Smooth muscle cell (in vitro differentiated cells): ENCODE results near the gene SLC9C1. TPM values are rescaled to one million over a fixed set of nuclear protein-coding genes. Genes with fewer than 3 reads are reported as not detected.

Source experiments
- DNase-seq: peaks from one replicate; lab custom pipeline; 2025; ENCODE audit not compliant: unreplicated experiment; lab: John Stamatoyannopoulos, UW
- H2AFZ ChIP-seq: fragments of 200-600 bp; sonication (generic); 2 replicates; pipeline ENCODE4 v1.6.0; 2016; ENCODE audit warnings: antibody characterized with exemption, low read depth, mild to moderate bottlenecking
- H3F3A ChIP-seq: fragments of 200-600 bp; sonication (generic); 2 replicates; pipeline ENCODE4 v1.6.0; 2017; ENCODE audit warnings: antibody characterized with exemption, low read depth
- H3K27ac ChIP-seq: fragments of 200-600 bp; sonication (generic); 2 replicates; pipeline ENCODE4 v1.5.1; 2016; ENCODE audit warnings: low read depth, mild to moderate bottlenecking
- H3K27me3 ChIP-seq: fragments of 200-600 bp; sonication (generic); 2 replicates; pipeline ENCODE4 v1.6.1; 2016; ENCODE audit warnings: low read depth, mild to moderate bottlenecking
- H3K36me3 ChIP-seq: fragments of 200-600 bp; sonication (generic); 2 replicates; pipeline ENCODE4 v1.5.1; 2016; ENCODE audit warnings: low read depth
- H3K4me1 ChIP-seq: fragments of 200-600 bp; sonication (generic); 2 replicates; pipeline ENCODE4 v1.5.1; 2016; ENCODE audit warnings: low read depth
- H3K4me2 ChIP-seq: fragments of 200-600 bp; sonication (generic); 2 replicates; pipeline ENCODE4 v1.6.0; 2016; ENCODE audit warnings: mild to moderate bottlenecking
- H3K4me3 ChIP-seq: fragments of 200-600 bp; sonication (generic); 2 replicates; pipeline ENCODE4 v1.5.1; 2016; ENCODE audit warnings: mild to moderate bottlenecking
- H3K79me2 ChIP-seq: fragments of 200-600 bp; sonication (generic); 2 replicates; pipeline ENCODE4 v1.6.0; 2016; ENCODE audit warnings: low read depth, mild to moderate bottlenecking
- H3K9ac ChIP-seq: fragments of 200-600 bp; sonication (generic); 2 replicates; pipeline ENCODE4 v1.6.0; 2016; ENCODE audit warnings: low read depth
- H3K9me3 ChIP-seq: fragments of 200-600 bp; sonication (generic); replicated peaks from 2 replicates; pipeline ENCODE4 v1.5.1; 2016; ENCODE audit warnings: low read depth
- H4K20me1 ChIP-seq: fragments of 200-600 bp; sonication (generic); 2 replicates; pipeline ENCODE4 v1.6.0; 2016; ENCODE audit warnings: low read depth
- WGBS: methylation state at CpG from one replicate; pipeline ENCODE4 v1.1.7; 2016; ENCODE audit warnings: low lambda C conversion rate; 5-methylcytosine and 5-hydroxymethylcytosine counted together
- polyA plus RNA-seq: library from polyadenylated mRNA; unstranded; fragments of >200 nt; fragmentation: Nextera tagmentation; extraction: Ambion mirVana; gene quantifications from 2 replicates; pipeline ENCODE4 v1.2.1, GENCODE V29; 2016
- total RNA-seq: library from RNA; depleted of rRNA; stranded (reverse); fragments of >200 nt; gene quantifications from 2 replicates; pipeline ENCODE4 v1.2.3, GENCODE V29; 2014
- TF ChIP-seq, protein P1 (sequence below): fragments of 200-600 bp; sonication (generic); IDR thresholded peaks from 2 replicates; pipeline ENCODE4 v1.5.1; 2017; ENCODE audit warnings: borderline replicate concordance, mild to moderate bottlenecking, antibody characterized with exemption; ENCODE audit not compliant: insufficient read depth, poor library complexity, severe bottlenecking

The SLC9C1 gene
- total and polyA plus RNA-seq, 2 experiments from 2014 or later = not detected

DNA sequence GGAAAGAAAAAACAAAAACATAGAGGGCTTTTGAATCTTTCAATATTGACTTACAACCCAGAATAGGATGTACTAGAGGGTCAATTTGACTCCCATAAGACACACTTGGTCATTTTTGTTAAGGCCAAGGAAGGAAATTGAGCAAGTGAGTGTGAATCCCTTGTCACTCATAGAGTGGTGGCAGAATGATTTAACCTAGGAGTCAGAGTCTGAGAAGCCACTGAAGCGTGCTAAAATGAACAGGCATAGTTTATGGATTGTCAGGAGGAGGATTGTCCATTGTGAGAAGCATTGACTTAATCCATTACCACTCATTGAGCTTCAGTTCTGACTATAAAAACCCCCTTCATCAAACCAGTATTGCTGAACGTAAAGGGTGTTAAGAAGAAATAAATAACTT is 152.7 kb downstream of the SLC9C1 start:
- H3F3A ChIP-seq = no peaks in the 10 kb centered on the region
- no peak overlapping the region for H3K27ac ChIP-seq
- H3K36me3 ChIP-seq = no peaks in the 10 kb centered on the region
- H3K9ac ChIP-seq = no peak overlapping the region
- TF ChIP-seq, protein P1, sequence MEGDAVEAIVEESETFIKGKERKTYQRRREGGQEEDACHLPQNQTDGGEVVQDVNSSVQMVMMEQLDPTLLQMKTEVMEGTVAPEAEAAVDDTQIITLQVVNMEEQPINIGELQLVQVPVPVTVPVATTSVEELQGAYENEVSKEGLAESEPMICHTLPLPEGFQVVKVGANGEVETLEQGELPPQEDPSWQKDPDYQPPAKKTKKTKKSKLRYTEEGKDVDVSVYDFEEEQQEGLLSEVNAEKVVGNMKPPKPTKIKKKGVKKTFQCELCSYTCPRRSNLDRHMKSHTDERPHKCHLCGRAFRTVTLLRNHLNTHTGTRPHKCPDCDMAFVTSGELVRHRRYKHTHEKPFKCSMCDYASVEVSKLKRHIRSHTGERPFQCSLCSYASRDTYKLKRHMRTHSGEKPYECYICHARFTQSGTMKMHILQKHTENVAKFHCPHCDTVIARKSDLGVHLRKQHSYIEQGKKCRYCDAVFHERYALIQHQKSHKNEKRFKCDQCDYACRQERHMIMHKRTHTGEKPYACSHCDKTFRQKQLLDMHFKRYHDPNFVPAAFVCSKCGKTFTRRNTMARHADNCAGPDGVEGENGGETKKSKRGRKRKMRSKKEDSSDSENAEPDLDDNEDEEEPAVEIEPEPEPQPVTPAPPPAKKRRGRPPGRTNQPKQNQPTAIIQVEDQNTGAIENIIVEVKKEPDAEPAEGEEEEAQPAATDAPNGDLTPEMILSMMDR = no peak
- no peak overlapping the region for H2AFZ ChIP-seq
- no peaks in the 10 kb centered on the region for H3K79me2 ChIP-seq
- 93% methylated on average over 2 of the region's 2 CpGs for WGBS
- no peak overlapping the region for H3K4me3 ChIP-seq
- no peaks in the 10 kb centered on the region for H3K27me3 ChIP-seq
- DNase-seq = no peak
- H3K4me1 ChIP-seq = peaks cover 22% of the 10 kb centered on the region
- no peaks in the 10 kb centered on the region for H4K20me1 ChIP-seq
- H3K4me2 ChIP-seq = no peak overlapping the region
- H3K9me3 ChIP-seq = no peaks in the 10 kb centered on the region

GRCh38 chr3:112140584-112140983 is 153.4 kb downstream of the SLC9C1 start:
- no peaks in the 10 kb centered on the region for H3K79me2 ChIP-seq
- no peaks in the 10 kb centered on the region for H3K27me3 ChIP-seq
- WGBS = 92% methylated on average over 1 of the region's 1 CpG
- no peak overlapping the region for H3K4me2 ChIP-seq
- TF ChIP-seq, protein P1 = no peak
- no peaks in the 10 kb centered on the region for H3K9me3 ChIP-seq
- no peak overlapping the region for H2AFZ ChIP-seq
- no peaks in the 10 kb centered on the region for H3F3A ChIP-seq
- H3K27ac ChIP-seq = no peak overlapping the region
- peaks cover 30% of the 10 kb centered on the region for H3K4me1 ChIP-seq
- DNase-seq = no peak
- H3K9ac ChIP-seq = no peak overlapping the region
- no peaks in the 10 kb centered on the region for H4K20me1 ChIP-seq
- H3K36me3 ChIP-seq = no peaks in the 10 kb centered on the region
- no peak overlapping the region for H3K4me3 ChIP-seq

DNA sequence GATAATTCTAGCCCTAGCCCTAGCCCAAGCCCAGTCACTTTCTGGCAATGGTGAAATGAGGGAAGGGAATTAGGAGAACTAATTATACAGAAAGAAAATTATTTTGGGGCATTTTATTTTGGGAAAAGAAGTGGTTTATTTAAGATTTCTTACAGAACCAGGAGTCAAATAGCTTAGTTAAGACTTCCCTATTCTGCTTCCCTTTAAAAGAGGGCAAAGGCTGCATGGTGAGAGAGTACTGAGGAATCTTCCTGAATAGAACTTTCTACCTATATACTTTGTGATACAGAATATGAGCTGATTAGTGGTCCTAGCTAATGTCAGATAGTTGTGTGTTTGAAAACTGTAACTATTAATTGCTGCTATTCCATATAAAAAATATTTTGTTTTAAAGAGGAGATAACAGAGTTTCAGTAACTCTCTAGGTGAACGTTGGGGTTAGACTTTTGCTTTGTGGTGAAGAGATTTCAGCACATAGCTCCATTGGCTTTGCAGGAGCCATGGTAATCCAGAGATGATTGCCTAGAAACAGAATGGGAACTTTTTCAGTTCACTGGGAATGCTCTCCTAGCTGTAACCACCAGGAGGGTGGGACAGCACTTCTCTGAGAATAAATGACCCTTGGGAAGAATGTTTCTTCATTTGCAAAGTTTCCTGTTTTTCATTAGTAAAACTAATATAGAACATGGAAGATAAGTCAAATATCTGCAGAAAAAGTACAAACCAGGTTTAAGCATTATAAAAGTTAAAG is 155.6 kb downstream of the SLC9C1 start:
- WGBS = 76% methylated on average over 1 of the region's 1 CpG
- H3K9ac ChIP-seq = no peak overlapping the region

More for the DNA sequence above, 155.6 kb downstream of the SLC9C1 start:
- Histone ChIP-seq H4K20me1 (no peaks in the 10 kb centered on the region), H3K27me3 (no peaks in the 10 kb centered on the region), H3K27ac (no peak overlapping the region), H2AFZ (no peak overlapping the region), H3K36me3 (no peaks in the 10 kb centered on the region), H3K79me2 (no peaks in the 10 kb centered on the region), H3K4me1 (peaks cover 30% of the 10 kb centered on the region), H3K4me2 (no peak overlapping the region), H3F3A (no peaks in the 10 kb centered on the region), H3K4me3 (no peak overlapping the region), H3K9me3 (no peaks in the 10 kb centered on the region)
- TF ChIP-seq, protein P1 = no peak
- no peak for DNase-seq
